A549 (cell line): ENCODE measurements around the gene TTYH3. TPM values are rescaled to one million over a fixed set of nuclear protein-coding genes. Genes with fewer than 3 reads are reported as not detected.

ENCODE experiments used
- ATAC-seq, 2 experiments: fragments of 200-7000 bp in 1 of 2; fragments of >200 bp in 1 of 2; cut with Nextera tagmentation in 1 of 2; cut with Tn5 transposase in 1 of 2; 3 replicates each; pipeline versions ENCODE4 v1.8.0 to v1.9.1; 2018 to 2020; ENCODE audit warnings: mild to moderate bottlenecking in 1 of 2, moderate library complexity in 1 of 2
- CTCF ChIA-PET: fragments of 300-600 bp; sonication (Branson Sonifier 250); formaldehyde crosslinking; extraction: SDS; loops from one replicate; lab custom pipeline; 2021; ENCODE audit warnings: antibody characterized with exemption, inconsistent platforms; lab: Yijun Ruan, JAX
- POLR2A ChIA-PET: fragments of 350-600 bp; formaldehyde crosslinking; extraction: SDS; loops from one replicate; lab custom pipeline; 2021; ENCODE audit warnings: antibody characterized with exemption, inconsistent platforms; lab: Yijun Ruan, JAX
- DNase-seq, 2 experiments: peaks; one replicate each; pipeline versions ENCODE4 v3.0.0 to v3.0.0-alpha.2; 2011 to 2016; ENCODE audit warnings: low read depth in 1 of 2, low spot score in 1 of 2
- FAIRE-seq: peaks from 2 replicates; lab custom pipeline; 2011; peaks lifted over from hg19 to GRCh38; lab: Jason Lieb, UNC
- H3K27ac ChIP-seq, 2 experiments: fragments of >200 bp; sonication (Bioruptor Twin); formaldehyde crosslinking; 3 replicates each; pipeline ENCODE4 v1.5.1; 2016 to 2017
- H3K4me1 ChIP-seq: fragments of >200 bp; sonication (Bioruptor Twin); formaldehyde crosslinking; 3 replicates; pipeline ENCODE4 v1.6.1; 2016
- H3K4me2 ChIP-seq: fragments of >200 bp; sonication (Bioruptor Twin); formaldehyde crosslinking; 3 replicates; pipeline ENCODE4 v1.6.1; 2016
- H3K4me3 ChIP-seq: fragments of >200 bp; sonication (Bioruptor Twin); formaldehyde crosslinking; 3 replicates; pipeline ENCODE4 v1.5.1; 2016
- H3K9me3 ChIP-seq: fragments of >200 bp; sonication (Bioruptor Twin); formaldehyde crosslinking; 3 replicates; pipeline ENCODE4 v1.6.1; 2016
- ATOH8 ChIP-seq: fragments of 250-450 bp; sonication (Bioruptor Pico); IDR thresholded peaks from 2 replicates; pipeline ENCODE4 v1.5.0; 2020; ENCODE audit warnings: low read depth, mild to moderate bottlenecking, moderate library complexity
- BHLHE40 ChIP-seq: IDR thresholded peaks from 2 replicates; pipeline ENCODE4 v1.6.1; 2012; ENCODE audit warnings: low read depth, low read length, inconsistent platforms
- CBX8 ChIP-seq: fragments of 200-600 bp; sonication (generic); IDR thresholded peaks from 2 replicates; pipeline ENCODE4 v1.6.1; 2016
- CHD2 ChIP-seq: fragments of 150-350 bp; IDR thresholded peaks from 2 replicates; pipeline ENCODE4 v1.6.1; 2014; ENCODE audit warnings: low read length; ENCODE audit not compliant: partially characterized antibody
- CHD4 ChIP-seq: fragments of 200-600 bp; sonication (generic); IDR thresholded peaks from 2 replicates; pipeline ENCODE4 v1.6.1; 2016; ENCODE audit warnings: antibody characterized with exemption, mild to moderate bottlenecking, borderline replicate concordance
- EHMT2 ChIP-seq: fragments of 200-600 bp; sonication (generic); IDR thresholded peaks from 2 replicates; pipeline ENCODE4 v1.6.1; 2016; ENCODE audit warnings: antibody characterized with exemption, low read depth, mild to moderate bottlenecking, moderate library complexity
- FOXS1 ChIP-seq: fragments of 250-450 bp; sonication (Bioruptor Pico); IDR thresholded peaks from 2 replicates; pipeline ENCODE4 v1.5.0; 2020; ENCODE audit warnings: mild to moderate bottlenecking, moderate library complexity
- GATA3 ChIP-seq: IDR thresholded peaks from 2 replicates; pipeline ENCODE4 v1.6.1; 2012; ENCODE audit warnings: borderline replicate concordance
- HDAC2 ChIP-seq: fragments of 200-600 bp; sonication (generic); IDR thresholded peaks from 2 replicates; pipeline ENCODE4 v1.6.1; 2016
- HES2 ChIP-seq: fragments of >200 bp; sonication (Bioruptor Twin); formaldehyde crosslinking; IDR thresholded peaks from 2 replicates; pipeline ENCODE4 v1.6.1; 2016
- KDM5A ChIP-seq: fragments of 200-600 bp; sonication (generic); IDR thresholded peaks from 2 replicates; pipeline ENCODE4 v1.6.1; 2016; ENCODE audit warnings: antibody characterized with exemption, mild to moderate bottlenecking
- MAX ChIP-seq: IDR thresholded peaks from 2 replicates; pipeline ENCODE4 v1.6.1; 2012
- MAZ ChIP-seq: fragments of 150-350 bp; IDR thresholded peaks from 2 replicates; pipeline ENCODE4 v1.6.1; 2014; ENCODE audit warnings: antibody characterized with exemption, low read depth, low read length, borderline replicate concordance
- MYC ChIP-seq: IDR thresholded peaks from 2 replicates; pipeline ENCODE4 v1.6.1; 2012; ENCODE audit warnings: mild to moderate bottlenecking, inconsistent platforms, low read length, improper control_type of control experiment, borderline replicate concordance
- NFE2L2 ChIP-seq: fragments of 150-350 bp; conservative IDR thresholded peaks from 2 replicates; pipeline ENCODE4 v1.6.1; 2014; ENCODE audit warnings: low read length
- NPAS2 ChIP-seq: fragments of 250-450 bp; sonication (Bioruptor Pico); IDR thresholded peaks from 2 replicates; pipeline ENCODE4 v1.8.0; 2022; ENCODE audit warnings: mild to moderate bottlenecking, moderate library complexity, borderline replicate concordance
- NR3C1 ChIP-seq: fragments of >200 bp; sonication (Bioruptor Twin); formaldehyde crosslinking; IDR thresholded peaks from 3 replicates; pipeline ENCODE4 v1.6.1; 2017
- PHF8 ChIP-seq: fragments of 200-600 bp; sonication (generic); IDR thresholded peaks from 2 replicates; pipeline ENCODE4 v1.6.1; 2016; ENCODE audit warnings: low read depth, mild to moderate bottlenecking, antibody characterized with exemption, moderate library complexity, borderline replicate concordance
- POLR2AphosphoS2 ChIP-seq: conservative IDR thresholded peaks from 2 replicates; pipeline ENCODE4 v1.6.1; 2012; ENCODE audit warnings: low read length, improper control_type of control experiment, inconsistent platforms
- RARB ChIP-seq: fragments of 250-450 bp; sonication (Bioruptor Pico); IDR thresholded peaks from 2 replicates; pipeline ENCODE4 v1.8.0; 2021; ENCODE audit warnings: mild to moderate bottlenecking, moderate library complexity
- RCOR1 ChIP-seq: fragments of 150-350 bp; IDR thresholded peaks from 2 replicates; pipeline ENCODE4 v1.6.1; 2014; ENCODE audit warnings: antibody characterized with exemption, low read length, low read depth
- ZFP36 ChIP-seq: fragments of 450-650 bp; IDR thresholded peaks from 2 replicates; pipeline ENCODE4 v1.6.1; 2014; ENCODE audit warnings: borderline replicate concordance; ENCODE audit not compliant: partially characterized antibody
- WGBS: methylation state at CpG from one replicate; pipeline ENCODE4 v1.1.6; 2017; ENCODE audit errors: missing lambda C conversion rate; 5-methylcytosine and 5-hydroxymethylcytosine counted together
- polyA plus RNA-seq, 4 experiments: library from polyadenylated mRNA; depleted of rRNA in 3 of 4; stranded (reverse); fragments of >200 nt; fragmentation: RNase III in 1 of 4; extraction: RNeasy Plus Mini Kit Qiagen cat#74134 plus additional on column Dnase treatment in 1 of 4; gene quantifications; 2 replicates in 3 of 4; 3 replicates in 1 of 4; pipeline ENCODE4 v1.2.3, GENCODE V29; 2011 to 2017
- TF ChIP-seq, protein P1 (sequence below): IDR thresholded peaks from 2 replicates; pipeline ENCODE4 v1.6.1; 2012

Gene TTYH3
- polyA plus RNA-seq, 2 of the 4 experiments (the other 2 are of a cell fraction) = 11.3 to 43.6 TPM

DNA sequence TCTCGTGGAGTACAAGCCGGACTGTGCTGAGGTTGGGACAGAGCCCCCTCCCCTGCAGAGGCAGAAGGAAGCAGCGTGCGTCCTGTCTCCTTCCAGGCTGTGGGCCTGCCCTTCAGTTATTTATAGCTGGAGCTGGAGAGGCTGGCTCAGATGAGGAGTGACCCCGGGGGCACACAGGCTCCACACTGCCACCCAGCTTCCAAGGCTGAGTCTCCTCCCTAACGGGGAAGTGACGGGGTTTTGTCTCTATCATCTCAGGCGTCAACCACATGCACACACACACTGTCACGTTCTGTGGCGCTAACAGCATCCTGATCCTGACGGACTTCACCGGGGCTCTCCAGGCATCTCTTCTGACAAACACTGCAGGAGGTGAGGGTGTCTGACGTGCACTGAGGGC lies 81.6 kb downstream of the TTYH3 start:
- CTCF ChIA-PET = interaction anchor here (0.6 to 6.7 kb wide), 9 partner anchors 14 to 263 kb away, joined by 3 to 36 read pairs (median 6); no protein-coding TSS in a partner anchor
- POLR2A ChIA-PET = interaction anchor here (1.1 kb wide), 1 partner anchor 45 kb away, joined by 3 read pairs; no protein-coding TSS in a partner anchor
- Histone ChIP-seq H3K27ac (no peak overlapping the region), H3K4me2 (no peak overlapping the region), H3K4me3 (no peak overlapping the region), H3K4me1 (no peaks in the 10 kb centered on the region), H3K9me3 (no peaks in the 10 kb centered on the region)
- 81% methylated on average over 13 of the region's 13 CpGs for WGBS
- ATAC-seq (no peak), FAIRE-seq (no peak), DNase-seq (no peak)
- TF ChIP-seq MAZ = no peak
- TF ChIP-seq NPAS2 (CRISPR knock-in tag) = no peak
- no peak for TF ChIP-seq EHMT2
- TF ChIP-seq POLR2AphosphoS2 = no peak
- TF ChIP-seq FOXS1 (CRISPR knock-in tag) = no peak
- no peak for TF ChIP-seq NFE2L2
- TF ChIP-seq CBX8 = no peak
- TF ChIP-seq GATA3 = no peak
- no peak for TF ChIP-seq PHF8
- TF ChIP-seq, protein P1, sequence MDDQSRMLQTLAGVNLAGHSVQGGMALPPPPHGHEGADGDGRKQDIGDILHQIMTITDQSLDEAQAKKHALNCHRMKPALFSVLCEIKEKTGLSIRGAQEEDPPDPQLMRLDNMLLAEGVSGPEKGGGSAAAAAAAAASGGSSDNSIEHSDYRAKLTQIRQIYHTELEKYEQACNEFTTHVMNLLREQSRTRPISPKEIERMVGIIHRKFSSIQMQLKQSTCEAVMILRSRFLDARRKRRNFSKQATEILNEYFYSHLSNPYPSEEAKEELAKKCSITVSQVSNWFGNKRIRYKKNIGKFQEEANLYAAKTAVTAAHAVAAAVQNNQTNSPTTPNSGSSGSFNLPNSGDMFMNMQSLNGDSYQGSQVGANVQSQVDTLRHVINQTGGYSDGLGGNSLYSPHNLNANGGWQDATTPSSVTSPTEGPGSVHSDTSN = no peak
- TF ChIP-seq RARB (CRISPR knock-in tag) = no peak
- no peak for TF ChIP-seq ZFP36
- no peak for TF ChIP-seq BHLHE40
- TF ChIP-seq KDM5A = no peak
- TF ChIP-seq CHD4 = no peak
- no peak for TF ChIP-seq MAX

DNA sequence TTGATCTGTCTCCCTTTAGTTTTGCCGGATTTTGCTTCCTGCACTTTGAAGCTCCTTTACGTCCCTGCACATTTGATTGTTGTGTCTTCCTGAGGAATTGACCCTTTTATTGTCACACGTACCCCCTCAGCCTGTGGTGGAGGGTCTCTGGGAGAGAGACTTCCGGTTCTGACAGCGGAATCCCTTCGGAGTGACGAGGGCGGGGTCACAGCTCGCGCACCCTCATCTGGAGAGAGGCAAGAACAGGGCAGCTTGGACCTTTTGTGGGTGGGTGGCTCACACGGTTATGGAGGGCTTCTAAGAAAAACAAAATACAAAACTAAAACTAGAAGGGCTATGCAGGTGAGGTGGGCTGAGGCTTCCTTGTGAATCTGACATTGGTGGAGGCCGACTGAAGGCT lies 82.2 kb downstream of the TTYH3 start:
- POLR2A ChIA-PET = interaction anchor here (1.1 kb wide), 1 partner anchor 44 kb away, joined by 3 read pairs; no protein-coding TSS in a partner anchor
- Histone ChIP-seq H3K27ac (no peak overlapping the region), H3K9me3 (no peaks in the 10 kb centered on the region), H3K4me3 (no peak overlapping the region), H3K4me2 (no peak overlapping the region), H3K4me1 (no peaks in the 10 kb centered on the region)
- CTCF ChIA-PET = interaction anchor here (0.6 to 6.7 kb wide), 10 partner anchors 9 to 245 kb away, joined by 3 to 36 read pairs (median 4); no protein-coding TSS in a partner anchor
- no peak for ATAC-seq
- no peak for DNase-seq
- TF ChIP-seq NR3C1 (no peak), HDAC2 (no peak), RCOR1 (no peak), KDM5A (no peak), MAX (no peak), ATOH8 (CRISPR knock-in tag) (no peak), POLR2AphosphoS2 (no peak), HES2 (no peak), MYC (no peak), CHD2 (no peak)
- WGBS = 89% methylated on average over 12 of the region's 12 CpGs
- FAIRE-seq = no peak

Other genes starting within 250 kb of the TTYH3 start
- 5.6 and 6.2 TPM in 2 replicates for gene CHST12, start 228.4 kb upstream of the TTYH3 start, polyA plus RNA-seq (2011; rRNA removed)
- gene CHST12, start 228.4 kb upstream of the TTYH3 start, polyA plus RNA-seq (2017; fragmentation: RNase III; extraction: RNeasy Plus Mini Kit Qiagen cat#74134 plus additional on column Dnase treatment) = 9.4 to 12.0 TPM (median 11.3 TPM) in 3 replicates
- not detected in 2 replicates for gene GRIFIN, start 155.6 kb upstream of the TTYH3 start, polyA plus RNA-seq (2011; rRNA removed)
- gene GRIFIN, start 155.6 kb upstream of the TTYH3 start, polyA plus RNA-seq (2017; fragmentation: RNase III; extraction: RNeasy Plus Mini Kit Qiagen cat#74134 plus additional on column Dnase treatment) = not detected in 3 replicates
- 2.3 and 2.9 TPM in 2 replicates for gene LFNG, start 112.2 kb upstream of the TTYH3 start, polyA plus RNA-seq (2011; rRNA removed)
- gene LFNG, start 112.2 kb upstream of the TTYH3 start, polyA plus RNA-seq (2017; fragmentation: RNase III; extraction: RNeasy Plus Mini Kit Qiagen cat#74134 plus additional on column Dnase treatment) = 5.8 to 7.3 TPM (median 6.3 TPM) in 3 replicates
- 11.9 and 13.3 TPM in 2 replicates for gene BRAT1, start 76.5 kb upstream of the TTYH3 start, polyA plus RNA-seq (2011; rRNA removed)
- 22.6 to 25.6 TPM (median 24.4 TPM) in 3 replicates for gene BRAT1, start 76.5 kb upstream of the TTYH3 start, polyA plus RNA-seq (2017; fragmentation: RNase III; extraction: RNeasy Plus Mini Kit Qiagen cat#74134 plus additional on column Dnase treatment)
- 10.1 and 10.6 TPM in 2 replicates for gene IQCE, start 73.0 kb upstream of the TTYH3 start, polyA plus RNA-seq (2011; rRNA removed)
- 11.3 to 13.0 TPM (median 12.8 TPM) in 3 replicates for gene IQCE, start 73.0 kb upstream of the TTYH3 start, polyA plus RNA-seq (2017; fragmentation: RNase III; extraction: RNeasy Plus Mini Kit Qiagen cat#74134 plus additional on column Dnase treatment)
- 0.01 and 0.11 TPM in 2 replicates for gene AMZ1, start 56.2 kb downstream of the TTYH3 start, polyA plus RNA-seq (2011; rRNA removed)
- gene AMZ1, start 56.2 kb downstream of the TTYH3 start, polyA plus RNA-seq (2017; fragmentation: RNase III; extraction: RNeasy Plus Mini Kit Qiagen cat#74134 plus additional on column Dnase treatment) = 0.03 to 0.05 TPM in 2 of 3 replicates, not detected in the other
- 43.7 and 44.0 TPM in 2 replicates for gene GNA12, start 212.3 kb downstream of the TTYH3 start, polyA plus RNA-seq (2011; rRNA removed)
- 33.0 to 35.6 TPM (median 34.5 TPM) in 3 replicates for gene GNA12, start 212.3 kb downstream of the TTYH3 start, polyA plus RNA-seq (2017; fragmentation: RNase III; extraction: RNeasy Plus Mini Kit Qiagen cat#74134 plus additional on column Dnase treatment)